ENCODE results near the gene TDRD9.

GRCh38 chr14:103904493-103905107, 23.7 kb upstream of the TDRD9 start:
- TF ChIP-seq CTCF (IDR thresholded peaks at IDR 0.05) (no peak), REST (IDR thresholded peaks at IDR 0.05; ENCODE audit: insufficient read depth in 1 of 2, low read depth in 2 of 2, low read length in 1 of 2) (no peak), SIN3A (IDR thresholded peaks at IDR 0.05; ENCODE audit: borderline replicate concordance, insufficient read depth, low read depth, low read length) (no peak), POLR2AphosphoS5 (IDR thresholded peaks at IDR 0.05; ENCODE audit: low read depth, low read length) (no peak), TCF7L2 (IDR thresholded peaks at IDR 0.05; ENCODE audit: low read depth, low read length) (no peak)

Data from Panc1 (cell line).